GM19035 (cell line): Measurements from ENCODE around the gene GRIP2.

Source experiments
- ATAC-seq: cut with Tn5 transposase; IDR thresholded peaks from one replicate; pipeline ENCODE4 v1.9.1; 2021; ENCODE audit not compliant: unreplicated experiment

The GRIP2 gene

DNA sequence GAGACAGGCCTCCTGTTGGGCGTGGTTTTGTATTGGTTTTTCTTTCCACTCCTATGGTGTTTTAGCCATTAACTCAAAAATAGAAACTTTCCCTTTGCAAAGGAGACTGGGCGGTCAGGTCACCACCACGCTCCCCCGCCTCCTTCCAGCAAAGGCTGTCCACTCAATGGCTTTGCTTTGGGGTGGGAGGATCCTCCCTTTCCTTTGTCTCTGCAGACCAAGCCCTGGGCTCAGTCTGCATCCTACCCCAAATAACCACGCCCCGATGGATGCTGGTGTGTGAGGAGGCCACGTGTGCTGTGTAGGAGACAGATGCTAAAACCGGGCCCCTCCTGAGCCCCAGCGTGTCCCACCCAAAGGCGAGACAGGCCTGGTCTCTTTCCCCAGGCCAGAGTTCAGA lies 68.5 kb downstream of the GRIP2 start:
- no peak for ATAC-seq

DNA sequence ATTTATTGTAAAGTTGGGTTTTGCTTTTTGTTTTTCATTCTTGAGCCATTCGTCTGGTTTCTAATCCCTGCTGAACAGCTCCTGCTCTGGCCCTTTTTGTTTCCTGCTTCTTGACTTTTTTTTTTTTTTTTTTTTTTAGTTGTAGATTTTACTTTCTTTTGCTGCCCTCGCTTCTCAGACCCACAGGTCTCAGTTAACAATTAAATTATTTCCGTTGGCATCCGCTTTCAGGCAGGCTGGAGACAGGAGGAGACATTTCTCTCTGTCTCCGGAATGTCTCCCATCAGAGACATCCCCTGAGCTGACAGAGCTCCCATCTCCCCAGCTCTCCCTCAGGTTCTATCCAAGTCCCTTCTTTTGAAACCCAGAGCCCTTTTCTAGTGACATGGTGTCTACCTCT lies 69.1 kb downstream of the GRIP2 start:
- ATAC-seq = no peak

DNA sequence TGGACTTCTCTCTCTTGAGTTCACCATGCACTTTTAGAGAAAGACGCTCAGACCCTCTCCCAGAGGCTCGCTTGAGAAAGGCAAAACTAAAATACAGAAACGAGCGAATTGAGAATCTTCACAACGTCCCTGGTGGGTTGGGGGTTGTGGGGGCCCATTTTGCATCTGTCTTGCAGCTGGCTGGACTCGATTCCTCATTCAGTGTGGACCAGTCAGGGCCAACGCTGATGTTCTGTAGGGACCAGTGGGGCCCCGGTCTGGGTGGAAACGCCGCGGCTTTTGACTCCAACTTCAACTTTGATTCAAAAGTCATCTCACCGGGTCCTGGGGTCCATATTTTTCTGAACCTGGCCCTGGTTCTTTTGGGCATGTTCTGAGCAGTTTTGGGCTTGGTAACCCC lies 69.7 kb downstream of the GRIP2 start:
- no peak for ATAC-seq

DNA sequence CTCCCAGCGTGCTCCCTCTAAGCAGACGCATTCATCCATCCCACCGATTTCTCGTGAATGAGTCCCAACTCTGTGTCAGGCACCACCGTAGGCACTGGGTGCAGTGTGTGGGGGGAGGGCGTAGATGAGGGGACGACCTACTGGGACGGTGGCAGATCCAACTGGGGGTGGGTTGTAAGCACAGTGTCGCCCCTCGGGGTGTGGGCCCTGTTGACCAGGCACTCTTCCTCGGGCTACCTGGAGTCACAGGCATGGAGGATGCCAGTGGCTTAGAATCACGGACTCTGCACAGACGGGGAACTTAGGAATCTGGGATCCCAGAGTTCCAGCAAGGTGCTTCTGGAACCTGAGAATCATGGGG lies 71.5 kb downstream of the GRIP2 start:
- ATAC-seq = no peak

DNA sequence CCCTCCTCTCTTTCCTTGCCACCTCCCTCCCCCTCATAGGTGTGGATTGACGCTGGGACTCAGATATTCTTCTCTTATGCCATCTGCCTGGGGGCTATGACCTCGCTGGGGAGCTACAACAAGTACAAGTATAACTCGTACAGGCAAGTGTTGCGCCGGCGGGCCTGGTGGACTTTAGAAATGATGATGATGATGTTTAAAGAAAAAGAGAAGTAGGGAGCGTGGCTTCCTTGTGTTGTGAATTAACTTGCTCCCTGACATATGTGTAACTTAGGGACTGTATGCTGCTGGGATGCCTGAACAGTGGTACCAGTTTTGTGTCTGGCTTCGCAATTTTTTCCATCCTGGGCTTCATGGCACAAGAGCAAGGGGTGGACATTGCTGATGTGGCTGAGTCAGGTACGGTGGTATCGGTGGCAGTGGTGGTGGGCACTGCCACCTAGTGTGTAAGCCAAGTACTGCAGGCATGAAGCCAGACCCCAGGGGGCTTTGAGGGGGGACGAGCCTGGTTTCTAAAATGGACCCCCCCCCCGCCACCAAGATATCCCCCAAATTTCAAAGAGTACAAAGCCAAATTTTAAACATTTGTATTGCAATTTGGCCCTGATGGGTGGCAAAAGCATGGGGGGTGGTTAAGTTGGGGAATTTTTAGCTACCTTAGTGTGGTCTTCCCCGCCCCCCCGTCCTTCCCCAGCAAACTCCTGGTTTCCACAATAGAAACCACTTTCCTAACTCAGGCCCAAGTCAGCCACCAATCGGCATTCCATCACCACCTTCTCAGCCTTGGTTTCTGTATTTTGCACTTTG lies 72.1 kb downstream of the GRIP2 start:
- no peak for ATAC-seq

DNA sequence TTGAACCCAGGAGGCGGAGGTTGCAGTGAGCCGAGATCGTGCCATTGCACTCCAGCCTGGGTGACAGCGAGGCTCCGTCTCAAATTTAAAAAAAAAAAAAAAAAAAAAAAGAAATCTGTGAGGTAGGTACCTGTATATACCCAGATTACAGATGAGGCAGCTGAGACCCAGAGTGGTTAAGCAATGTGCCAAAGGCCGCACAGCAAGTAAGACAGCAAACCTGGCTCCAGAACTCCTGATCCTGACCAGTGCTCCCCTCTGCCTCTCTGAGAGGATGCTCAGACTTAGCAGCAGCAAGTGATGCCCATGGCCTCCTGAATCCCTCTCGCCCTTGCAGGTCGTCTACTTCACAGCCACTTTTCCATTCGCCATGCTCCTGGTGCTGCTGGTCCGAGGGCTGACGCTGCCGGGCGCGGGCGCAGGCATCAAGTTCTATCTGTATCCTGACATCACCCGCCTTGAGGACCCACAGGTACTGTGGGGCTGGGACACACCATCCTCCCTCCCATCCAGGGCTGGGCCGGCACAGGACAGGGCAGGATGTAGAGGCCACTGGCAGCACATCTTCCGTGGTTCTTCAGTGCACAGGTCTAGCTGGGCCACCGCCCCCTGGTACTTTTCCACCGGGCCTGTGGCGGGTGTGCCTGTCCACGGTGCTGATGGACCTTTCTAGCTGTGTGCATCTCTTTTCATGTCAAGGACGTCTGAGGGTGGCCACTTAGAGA lies 73.8 kb downstream of the GRIP2 start:
- no peak for ATAC-seq

DNA sequence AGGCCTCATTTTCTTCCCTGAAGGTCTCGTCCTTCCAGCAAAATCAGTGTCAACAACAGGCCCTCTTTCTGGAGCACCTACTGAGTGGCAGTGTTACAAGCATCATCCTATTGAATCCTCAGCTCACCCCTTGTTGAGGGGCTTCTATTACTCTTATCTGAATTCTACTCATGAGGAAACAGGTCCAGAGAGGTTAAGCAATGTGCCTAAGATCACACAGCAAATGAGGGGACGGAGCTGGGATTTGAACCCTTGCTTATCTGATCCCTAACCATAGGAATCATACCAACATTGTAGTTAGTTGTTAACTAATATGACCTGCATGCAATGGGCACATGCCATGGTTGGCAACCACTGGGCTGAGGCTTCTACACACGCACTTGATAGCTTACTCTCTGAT lies 74.7 kb downstream of the GRIP2 start:
- no peak for ATAC-seq

DNA sequence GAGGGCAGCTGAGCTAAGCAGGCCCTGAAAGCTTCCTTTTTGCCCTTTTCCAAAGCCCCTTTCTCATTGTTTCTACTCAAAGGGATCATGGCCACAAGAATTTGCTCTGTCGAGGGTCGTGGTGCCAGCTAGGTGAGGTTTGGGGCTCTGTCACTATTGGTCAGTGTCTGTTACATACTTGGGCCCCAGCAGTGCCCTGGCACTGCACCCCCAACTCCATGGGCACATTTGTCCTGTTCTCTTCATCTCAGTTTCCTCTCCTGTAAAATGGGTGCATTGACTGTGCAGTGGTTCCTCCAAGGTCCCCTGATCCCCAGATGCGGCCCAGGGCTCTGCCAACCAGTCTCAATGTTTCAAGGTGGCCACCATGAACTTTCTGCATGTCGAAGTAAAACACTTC lies 75.6 kb downstream of the GRIP2 start:
- no peak for ATAC-seq

DNA sequence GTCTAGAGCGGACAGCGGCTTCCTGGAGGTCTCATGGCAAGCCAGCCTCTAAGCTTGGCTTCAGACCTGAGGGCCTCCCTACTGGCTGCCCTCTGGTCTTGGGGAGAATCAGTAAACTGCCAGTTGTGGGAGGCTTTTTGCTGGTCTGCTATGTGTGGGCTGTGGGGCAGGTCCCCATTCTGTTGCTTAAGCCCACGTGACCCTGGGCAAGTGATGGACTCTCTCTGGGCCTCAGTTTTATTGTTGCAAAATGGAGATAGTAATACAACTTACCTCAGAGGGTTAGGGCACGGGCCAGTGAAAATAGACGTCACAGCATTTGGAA lies 76.0 kb downstream of the GRIP2 start:
- no peak for ATAC-seq

DNA sequence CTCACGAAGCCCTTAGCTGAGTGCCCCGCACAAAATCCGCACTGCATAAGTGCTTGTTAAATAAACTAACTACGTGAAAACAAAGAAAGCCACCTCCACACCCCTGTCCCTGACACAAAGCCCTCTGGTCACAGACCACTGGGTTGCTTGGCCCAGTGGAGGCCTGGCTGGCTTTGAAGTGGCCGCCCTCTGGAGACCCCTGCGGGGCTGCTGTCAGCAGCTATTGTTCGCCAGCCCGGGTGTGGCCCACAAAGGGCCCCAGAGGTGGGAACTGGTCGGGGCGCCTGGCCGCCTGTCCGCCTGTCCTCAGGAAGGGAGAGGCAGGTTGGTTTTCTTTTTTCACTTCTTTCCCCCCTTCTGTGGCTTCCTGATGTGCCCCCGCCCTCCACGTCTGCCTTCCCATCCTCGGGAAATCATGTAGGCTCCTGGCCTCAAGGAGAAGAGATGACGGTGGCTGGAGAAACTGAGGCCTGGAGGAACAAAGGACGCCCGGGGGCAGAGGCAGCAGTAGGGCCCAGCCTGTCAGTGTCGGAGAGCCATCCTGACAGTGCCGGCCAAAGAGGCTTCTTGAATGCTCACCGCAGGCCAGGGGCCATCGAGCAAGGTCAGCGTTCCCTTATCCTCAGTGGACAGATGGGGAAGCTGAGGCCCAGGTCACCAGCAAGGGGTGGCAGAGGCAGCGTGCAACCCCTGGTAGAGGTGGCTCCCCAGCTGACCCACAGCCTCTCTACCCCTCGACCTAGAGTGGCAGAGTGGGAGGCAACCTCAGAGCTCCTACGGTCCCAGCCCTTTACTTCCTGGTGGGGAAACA lies 76.6 kb downstream of the GRIP2 start:
- no peak for ATAC-seq

DNA sequence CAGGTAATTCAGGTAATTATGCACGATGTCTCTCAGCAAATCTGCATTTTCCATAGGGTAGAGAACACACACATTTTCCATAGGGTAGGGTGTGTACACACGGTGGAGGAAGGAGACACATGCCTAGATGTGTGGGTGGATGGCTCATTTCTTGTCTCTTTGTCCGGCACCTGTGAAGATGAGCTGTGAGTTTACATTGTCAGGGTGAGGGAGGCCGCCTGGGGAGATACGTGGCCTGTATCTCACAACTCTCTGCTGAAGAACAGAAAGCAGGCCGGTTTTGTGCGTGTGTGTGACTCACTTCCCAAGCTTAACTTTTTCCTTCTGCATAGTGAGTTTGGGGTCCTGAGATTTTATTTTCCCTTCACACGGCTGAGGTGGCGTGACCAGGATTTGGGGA lies 77.4 kb downstream of the GRIP2 start:
- ATAC-seq = no peak

DNA sequence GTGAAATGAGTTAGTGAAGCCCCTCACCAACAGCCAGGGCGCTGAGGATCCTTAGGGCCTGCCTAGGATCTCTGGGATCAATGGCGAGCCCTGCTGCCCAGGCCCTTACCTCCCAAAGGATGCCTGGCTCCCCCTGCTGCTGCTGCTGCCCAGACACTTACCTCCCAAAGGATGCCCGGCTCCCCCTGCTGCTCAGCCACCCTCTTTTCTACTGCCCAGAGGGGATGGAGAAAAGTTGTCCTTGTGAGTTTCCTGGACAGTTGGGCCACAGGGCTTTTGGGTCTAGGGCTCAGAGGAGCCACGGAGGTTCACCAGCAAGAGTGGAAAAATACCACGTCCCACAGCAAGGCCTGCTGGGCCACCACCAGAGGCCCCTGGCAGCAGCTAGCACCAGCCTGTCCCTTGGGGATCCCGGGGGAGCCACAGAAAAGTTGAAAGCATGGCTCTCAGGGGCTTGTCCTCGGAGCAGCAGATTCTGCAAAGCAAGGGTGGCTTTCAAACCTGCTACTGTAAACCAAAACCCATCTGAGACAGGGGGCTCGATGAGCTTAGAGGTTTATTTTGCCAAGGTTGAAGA lies 78.3 kb downstream of the GRIP2 start:
- ATAC-seq = no peak

DNA sequence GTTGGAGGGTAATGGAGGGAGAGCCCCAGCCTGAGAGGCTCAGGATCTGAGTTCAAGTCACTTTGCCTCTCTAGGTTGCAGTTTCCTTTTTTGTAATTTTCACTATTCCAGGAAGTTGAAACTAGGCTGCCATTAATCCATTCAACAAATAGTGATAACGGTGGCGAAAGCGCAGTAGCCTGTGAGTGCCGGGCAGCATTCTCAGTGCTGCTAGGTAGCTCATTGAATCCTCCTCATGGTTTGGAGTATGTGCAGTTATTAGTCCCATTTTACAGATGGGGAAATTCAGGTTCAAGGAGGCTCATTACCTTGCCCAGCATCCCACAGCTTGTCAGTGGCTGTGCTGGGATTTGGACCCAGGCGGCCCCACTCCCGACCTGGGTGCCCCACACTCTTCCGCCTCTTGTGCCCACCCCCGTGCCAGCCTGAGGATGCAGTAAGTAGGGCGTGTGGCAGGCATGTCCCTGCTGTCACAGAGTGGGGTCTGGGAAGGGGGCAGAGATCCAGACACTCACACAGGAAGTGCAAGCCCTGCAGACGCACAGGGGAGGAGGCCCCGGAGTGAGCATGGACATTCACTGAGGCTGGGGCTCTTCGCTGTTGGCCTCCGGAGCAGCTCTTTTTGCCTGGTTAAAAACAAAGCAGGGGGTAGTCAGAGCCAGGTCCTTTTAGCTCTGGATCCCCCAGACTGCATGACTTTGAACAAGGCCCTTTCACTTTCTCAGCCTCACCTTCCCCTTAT lies 79.0 kb downstream of the GRIP2 start:
- ATAC-seq = no peak

DNA sequence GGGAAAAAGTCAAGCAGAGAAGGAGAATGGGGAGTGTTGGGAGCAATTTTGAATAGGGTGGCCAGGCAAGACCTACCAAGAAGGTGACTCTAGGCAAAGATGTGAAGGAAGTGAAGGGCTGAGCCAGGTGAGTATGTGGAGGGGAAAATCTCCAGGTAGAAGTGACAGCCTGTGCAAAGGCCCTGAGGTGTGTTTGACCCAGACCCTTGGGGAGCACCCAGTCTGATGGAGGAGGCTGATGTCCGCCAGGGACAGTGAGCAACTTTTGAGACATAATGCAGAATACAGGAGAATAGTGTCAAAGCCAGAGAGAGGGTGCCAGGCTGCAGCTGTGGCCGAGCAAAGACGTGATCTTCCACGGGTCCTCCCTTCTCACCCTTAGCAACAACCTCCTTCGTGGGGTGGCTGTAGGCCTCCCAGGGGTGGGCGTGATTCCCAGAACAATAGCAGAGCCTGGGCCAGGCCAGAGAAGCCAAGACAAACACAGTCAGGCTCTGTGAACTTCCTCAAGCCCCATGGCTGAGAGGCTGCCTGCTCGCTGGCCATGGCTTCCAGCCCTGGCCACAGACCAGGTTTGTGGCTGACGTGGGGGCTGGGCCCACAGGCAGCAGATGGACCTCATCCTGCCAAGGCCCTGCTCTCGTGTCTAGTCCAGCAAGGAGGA lies 79.7 kb downstream of the GRIP2 start:
- ATAC-seq = no peak

DNA sequence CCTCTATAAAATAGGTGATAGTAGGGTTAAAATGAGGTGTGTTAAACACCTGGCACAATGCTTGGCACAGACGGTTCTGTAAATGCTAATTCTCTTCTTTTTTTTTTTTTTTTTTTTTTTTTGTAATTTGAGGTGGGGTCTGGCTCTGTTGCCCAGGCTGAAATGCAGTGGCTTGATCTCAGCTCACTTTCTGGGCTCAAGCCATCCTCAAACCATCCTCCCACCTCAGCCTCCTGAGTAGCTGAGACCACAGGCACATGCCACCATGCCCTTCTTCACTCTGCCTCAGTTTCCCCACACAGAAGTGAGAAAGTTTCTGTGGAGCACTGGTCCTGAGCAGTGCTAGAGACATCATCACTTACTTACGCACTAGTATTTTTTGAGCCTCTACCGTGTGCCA lies 80.4 kb downstream of the GRIP2 start:
- no peak for ATAC-seq

DNA sequence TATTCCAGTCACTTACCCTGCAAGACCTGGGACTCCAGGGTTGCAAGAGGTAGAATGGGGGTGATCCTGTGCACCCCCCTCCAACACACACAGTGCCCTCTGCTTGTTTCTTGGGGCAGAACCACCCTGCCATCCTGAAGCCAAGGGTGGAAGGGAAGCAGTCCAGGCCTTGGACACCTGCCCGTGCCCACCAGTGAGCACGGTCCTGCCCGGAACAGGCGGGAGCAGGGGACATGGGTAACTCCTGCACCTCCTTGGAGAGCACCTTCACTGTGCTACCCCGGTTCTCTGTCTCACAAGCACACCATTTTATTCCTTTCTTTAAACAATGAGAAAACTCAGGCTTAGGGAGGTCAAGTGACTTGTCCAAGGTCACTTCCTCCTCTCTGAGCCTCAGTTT lies 80.8 kb downstream of the GRIP2 start:
- no peak for ATAC-seq

DNA sequence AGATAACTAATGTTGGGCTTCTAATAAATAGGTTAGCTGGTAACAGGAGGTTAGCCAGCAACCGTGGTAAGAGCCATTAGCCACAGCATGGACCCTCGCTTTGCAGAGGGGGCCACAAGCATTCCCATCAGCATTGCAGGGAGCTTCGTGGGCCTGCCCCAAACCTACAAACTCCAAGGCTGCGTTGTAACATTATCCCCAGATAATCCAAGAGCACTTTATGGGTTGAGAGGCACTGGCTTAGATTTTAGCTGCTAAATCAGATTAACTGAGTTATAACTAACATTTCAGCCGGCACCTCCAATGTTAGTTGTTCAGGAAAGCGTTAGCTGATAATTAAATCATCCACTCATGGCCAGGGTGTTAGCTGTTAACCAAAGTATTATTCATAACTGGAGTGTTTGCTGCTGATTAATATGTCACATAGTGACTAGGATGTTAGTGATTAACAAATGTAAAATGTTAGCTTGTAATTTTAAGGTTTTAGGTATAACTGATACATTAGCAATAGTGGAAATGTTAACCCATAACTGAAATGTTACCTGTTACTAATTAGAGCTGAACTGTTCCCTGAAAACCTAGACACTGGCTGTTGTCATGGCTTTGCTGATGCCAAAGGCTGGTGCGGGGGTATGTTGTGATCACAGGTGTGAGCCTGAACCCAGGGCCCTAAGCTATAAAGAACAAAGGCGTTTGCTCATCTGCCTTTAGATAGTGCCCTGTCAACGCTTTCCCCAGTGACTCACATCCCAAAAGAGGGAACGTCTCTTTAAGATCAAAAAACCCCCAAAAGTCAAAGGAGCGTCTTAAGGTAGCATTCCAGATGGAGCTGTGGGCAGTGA lies 81.5 kb downstream of the GRIP2 start:
- no peak for ATAC-seq

DNA sequence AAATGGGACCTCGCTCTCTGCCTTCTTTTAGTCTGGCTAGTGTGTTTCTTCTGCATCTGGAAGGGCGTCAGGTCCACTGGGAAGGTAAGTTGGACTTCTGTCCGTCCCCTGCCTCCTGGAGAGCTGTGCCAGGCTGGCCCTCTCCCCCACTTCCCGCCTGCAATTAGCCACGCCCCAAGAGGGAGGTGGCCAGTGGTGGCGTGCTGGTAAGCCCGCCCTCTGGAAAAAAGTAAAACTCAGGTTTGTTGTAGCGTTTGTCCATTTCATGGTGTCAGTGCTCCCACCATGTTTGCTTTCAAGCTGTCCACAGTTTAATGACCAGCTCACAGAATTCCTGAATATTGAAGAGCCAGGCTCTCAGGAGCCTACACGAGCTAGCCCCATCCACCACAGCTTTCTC lies 82.1 kb downstream of the GRIP2 start:
- no peak for ATAC-seq

DNA sequence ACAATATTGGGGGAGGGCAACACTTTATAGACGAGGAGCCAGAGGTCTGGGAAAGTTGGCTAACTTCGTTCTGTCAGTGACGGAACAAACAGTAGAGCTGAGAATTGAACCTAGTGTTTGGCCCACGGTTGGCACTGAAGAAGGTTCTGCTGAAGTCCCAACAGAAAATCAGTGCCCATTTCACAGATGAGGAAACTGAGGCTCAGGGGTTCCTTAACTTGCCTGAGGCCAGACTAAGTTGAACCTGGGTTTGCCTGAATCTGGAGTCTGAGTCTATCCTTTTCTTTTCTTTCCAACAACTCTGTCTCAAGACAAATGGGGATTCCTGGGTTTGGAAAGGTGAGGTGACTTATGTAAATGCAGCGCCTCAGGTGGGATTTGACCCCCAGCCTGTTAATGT lies 82.7 kb downstream of the GRIP2 start:
- no peak for ATAC-seq

DNA sequence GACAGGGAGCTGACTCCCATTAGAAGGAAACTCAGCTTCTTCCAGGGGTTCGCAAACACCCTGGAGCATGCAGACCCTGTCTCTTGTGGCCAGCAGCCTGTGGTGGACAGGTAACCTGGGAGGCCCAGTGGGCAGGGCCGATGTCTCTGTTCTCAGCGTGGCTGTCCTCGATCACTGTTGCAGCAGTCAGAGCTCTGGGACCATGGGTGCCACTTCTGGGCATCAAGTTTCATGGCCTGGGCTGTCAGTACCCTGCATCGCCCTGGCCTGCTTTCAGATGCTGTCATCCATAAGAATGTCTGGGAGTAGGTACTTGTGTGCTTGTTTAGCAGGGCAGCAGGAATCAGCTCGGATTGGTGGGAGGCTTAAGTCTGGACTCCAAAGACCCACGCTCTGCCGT lies 83.3 kb downstream of the GRIP2 start:
- no peak for ATAC-seq
